HEK293 (cell line): ENCODE data around the gene TNFRSF11A.

Source experiments
- CTCF ChIA-PET: fragments of 350-600 bp; formaldehyde crosslinking; extraction: SDS; loops from one replicate; lab custom pipeline; 2021; ENCODE audit warnings: antibody characterized with exemption; lab: Yijun Ruan, JAX
- POLR2A ChIA-PET: fragments of 300-600 bp; formaldehyde crosslinking; extraction: SDS; loops from one replicate; lab custom pipeline; 2020; ENCODE audit warnings: antibody characterized with exemption, inconsistent platforms; lab: Yijun Ruan, JAX
- H3K27ac ChIP-seq: fragments of 200-500 bp; sonication (Bioruptor generic); 2 replicates; pipeline ENCODE4 v1.5.1; 2014; ENCODE audit warnings: low read depth, low read length, control low read depth, inconsistent platforms; ENCODE audit errors: extremely low read depth
- H3K36me3 ChIP-seq, 2 experiments: fragments of 200-500 bp in 1 of 2; sonication (Bioruptor generic) in 1 of 2; 1 replicate in 1 of 2; 2 replicates in 1 of 2; pipeline ENCODE4 v1.5.1; 2014 to 2017; ENCODE audit warnings: inconsistent platforms in 2 of 2, low read length in 2 of 2; ENCODE audit not compliant: control insufficient read depth in 2 of 2, insufficient read depth in 1 of 2
- H3K4me1 ChIP-seq: fragments of 200-500 bp; sonication (Bioruptor generic); 2 replicates; pipeline ENCODE4 v1.5.1; 2014; ENCODE audit warnings: mild to moderate bottlenecking, low read length, inconsistent platforms; ENCODE audit not compliant: control insufficient read depth, insufficient read depth
- H3K4me3 ChIP-seq: 2 replicates; pipeline ENCODE4 v1.5.1; 2011; ENCODE audit warnings: low read depth, mild to moderate bottlenecking, control low read depth, low read length, moderate library complexity
- H3K9me3 ChIP-seq: fragments of 200-500 bp; sonication (Bioruptor generic); 2 replicates; pipeline ENCODE4 v1.5.1; 2014; ENCODE audit warnings: low read depth, low read length, inconsistent platforms; ENCODE audit not compliant: control insufficient read depth, insufficient read depth
- AEBP2 ChIP-seq: fragments of 450-650 bp; formaldehyde crosslinking; IDR thresholded peaks from 2 replicates; pipeline ENCODE4 v1.5.1; 2016; ENCODE audit warnings: missing biosample characterization, missing genetic modification characterization, borderline replicate concordance
- GLI4 ChIP-seq: fragments of 450-650 bp; formaldehyde crosslinking; IDR thresholded peaks from 2 replicates; pipeline ENCODE4 v1.5.1; 2016; ENCODE audit warnings: missing biosample characterization, missing genetic modification characterization
- GLIS2 ChIP-seq: fragments of 450-650 bp; formaldehyde crosslinking; IDR thresholded peaks from 2 replicates; pipeline ENCODE4 v1.5.1; 2016; ENCODE audit warnings: missing biosample characterization, missing genetic modification characterization
- HOXA7 ChIP-seq: sonication (generic); formaldehyde crosslinking; IDR thresholded peaks from 2 replicates; pipeline ENCODE4 v1.8.1; 2022; ENCODE audit warnings: missing genetic modification reagents, borderline replicate concordance
- KLF16 ChIP-seq: fragments of 450-650 bp; formaldehyde crosslinking; IDR thresholded peaks from 2 replicates; pipeline ENCODE4 v1.5.1; 2017; ENCODE audit warnings: missing biosample characterization, missing genetic modification characterization
- PBX3 ChIP-seq: sonication (generic); formaldehyde crosslinking; IDR thresholded peaks from 2 replicates; pipeline ENCODE4 v1.8.1; 2022; ENCODE audit warnings: mild to moderate bottlenecking, moderate library complexity, missing genetic modification reagents
- PRDM1 ChIP-seq: fragments of 450-650 bp; formaldehyde crosslinking; IDR thresholded peaks from 2 replicates; pipeline ENCODE4; 2016; ENCODE audit warnings: missing biosample characterization, missing genetic modification characterization
- ZIC2 ChIP-seq: fragments of 450-650 bp; formaldehyde crosslinking; IDR thresholded peaks from 2 replicates; pipeline ENCODE4 v1.5.1; 2016; ENCODE audit warnings: missing biosample characterization, missing genetic modification characterization
- ZNF10 ChIP-seq: fragments of 450-650 bp; formaldehyde crosslinking; IDR thresholded peaks from 2 replicates; pipeline ENCODE4 v1.5.1; 2017; ENCODE audit warnings: missing biosample characterization, missing genetic modification characterization
- ZNF155 ChIP-seq: fragments of 450-650 bp; formaldehyde crosslinking; IDR thresholded peaks from 2 replicates; pipeline ENCODE4 v1.5.1; 2016; ENCODE audit warnings: missing biosample characterization, missing genetic modification characterization
- ZNF174 ChIP-seq: fragments of 450-650 bp; formaldehyde crosslinking; IDR thresholded peaks from 2 replicates; pipeline ENCODE4 v1.5.0; 2017; ENCODE audit warnings: missing biosample characterization, mild to moderate bottlenecking, missing genetic modification characterization
- ZNF202 ChIP-seq: fragments of 450-650 bp; formaldehyde crosslinking; IDR thresholded peaks from 2 replicates; pipeline ENCODE4 v1.5.1; 2016; ENCODE audit warnings: missing biosample characterization, missing genetic modification characterization, borderline replicate concordance
- ZNF23 ChIP-seq: fragments of 450-650 bp; formaldehyde crosslinking; IDR thresholded peaks from 2 replicates; pipeline ENCODE4 v1.5.1; 2016; ENCODE audit warnings: missing biosample characterization, missing genetic modification characterization, borderline replicate concordance
- ZNF239 ChIP-seq: fragments of 450-650 bp; formaldehyde crosslinking; IDR thresholded peaks from 2 replicates; pipeline ENCODE4 v1.5.1; 2016; ENCODE audit warnings: missing biosample characterization, missing genetic modification characterization
- ZNF248 ChIP-seq: fragments of 450-650 bp; formaldehyde crosslinking; IDR thresholded peaks from 2 replicates; pipeline ENCODE4 v1.5.1; 2017; ENCODE audit warnings: missing biosample characterization, missing genetic modification characterization
- ZNF280D ChIP-seq: fragments of 450-650 bp; formaldehyde crosslinking; IDR thresholded peaks from 2 replicates; pipeline ENCODE4 v1.5.1; 2016; ENCODE audit warnings: missing biosample characterization, missing genetic modification characterization
- ZNF311 ChIP-seq: fragments of 450-650 bp; formaldehyde crosslinking; IDR thresholded peaks from 2 replicates; pipeline ENCODE4 v1.5.1; 2017; ENCODE audit warnings: missing biosample characterization, missing genetic modification characterization, borderline replicate concordance
- ZNF324 ChIP-seq: fragments of 450-650 bp; formaldehyde crosslinking; IDR thresholded peaks from 2 replicates; pipeline ENCODE4 v1.5.1; 2016; ENCODE audit warnings: missing biosample characterization, missing genetic modification characterization
- ZNF354C ChIP-seq: fragments of 450-650 bp; formaldehyde crosslinking; IDR thresholded peaks from 2 replicates; pipeline ENCODE4 v1.5.1; 2016; ENCODE audit warnings: missing biosample characterization, missing genetic modification characterization, low read depth, borderline replicate concordance
- ZNF404 ChIP-seq: fragments of 450-650 bp; formaldehyde crosslinking; IDR thresholded peaks from 2 replicates; pipeline ENCODE4 v1.5.1; 2017; ENCODE audit warnings: missing biosample characterization, missing genetic modification characterization
- ZNF473 ChIP-seq: fragments of 450-650 bp; formaldehyde crosslinking; IDR thresholded peaks from 2 replicates; pipeline ENCODE4 v1.5.1; 2017; ENCODE audit warnings: missing biosample characterization, missing genetic modification characterization
- ZNF510 ChIP-seq: fragments of 450-650 bp; formaldehyde crosslinking; IDR thresholded peaks from 2 replicates; pipeline ENCODE4 v1.5.1; 2018; ENCODE audit warnings: mild to moderate bottlenecking, missing genetic modification characterization, missing biosample characterization; ENCODE audit not compliant: insufficient replicate concordance
- ZNF558 ChIP-seq: fragments of 450-650 bp; formaldehyde crosslinking; IDR thresholded peaks from 2 replicates; pipeline ENCODE4 v1.5.1; 2016; ENCODE audit warnings: missing biosample characterization, missing genetic modification characterization
- ZNF571 ChIP-seq: fragments of 450-650 bp; formaldehyde crosslinking; IDR thresholded peaks from 2 replicates; pipeline ENCODE4 v1.5.0; 2017; ENCODE audit warnings: missing biosample characterization, missing genetic modification characterization
- ZNF654 ChIP-seq: fragments of 450-650 bp; formaldehyde crosslinking; IDR thresholded peaks from 2 replicates; pipeline ENCODE4 v1.5.1; 2016; ENCODE audit warnings: low read depth, missing biosample characterization, missing genetic modification characterization
- ZNF677 ChIP-seq: fragments of 450-650 bp; IDR thresholded peaks from 2 replicates; pipeline ENCODE4 v1.5.0; 2018; ENCODE audit warnings: missing biosample characterization, mild to moderate bottlenecking, missing genetic modification characterization, moderate library complexity
- ZNF704 ChIP-seq: fragments of 450-650 bp; formaldehyde crosslinking; IDR thresholded peaks from 2 replicates; pipeline ENCODE4 v1.5.1; 2016; ENCODE audit warnings: missing biosample characterization, missing genetic modification characterization
- ZNF768 ChIP-seq: fragments of 450-650 bp; formaldehyde crosslinking; IDR thresholded peaks from 2 replicates; pipeline ENCODE4 v1.5.1; 2018; ENCODE audit warnings: missing biosample characterization, mild to moderate bottlenecking, missing genetic modification characterization
- ZSCAN5A ChIP-seq: fragments of 450-650 bp; formaldehyde crosslinking; IDR thresholded peaks from 2 replicates; pipeline ENCODE4 v1.5.1; 2016; ENCODE audit warnings: missing biosample characterization, missing genetic modification characterization

TNFRSF11A gene

GRCh38 chr18:62361288-62361687 lies 36.2 kb downstream of the TNFRSF11A start:
- Histone ChIP-seq H3K36me3 (peaks cover 11 to 21% of the 10 kb centered on the region in 2 experiments), H3K9me3 (no peaks in the 10 kb centered on the region), H3K4me1 (no peaks in the 10 kb centered on the region), H3K4me3 (no peak overlapping the region), H3K27ac (no peak overlapping the region)
- CTCF ChIA-PET = no interaction called here
- TF ChIP-seq HOXA7 (no peak), ZNF324 (tag by site-specific recombination) (no peak), PRDM1 (no peak), ZSCAN5A (tag by site-specific recombination) (no peak), ZNF510 (tag by site-specific recombination) (no peak), ZNF280D (no peak), GLI4 (no peak), ZNF571 (tag by site-specific recombination) (no peak), ZNF23 (no peak), ZNF768 (tag by site-specific recombination) (no peak), PBX3 (CRISPR knock-in tag) (no peak), ZNF311 (tag by site-specific recombination) (no peak), ZNF10 (tag by site-specific recombination) (no peak), GLIS2 (tag by site-specific recombination) (no peak), KLF16 (no peak), ZNF404 (tag by site-specific recombination) (no peak), ZNF558 (tag by site-specific recombination) (no peak), ZNF155 (tag by site-specific recombination) (no peak), ZIC2 (no peak)
- POLR2A ChIA-PET = no interaction called here

- no peak overlapping the region for H3K27ac ChIP-seq
- ChIA-PET POLR2A (no interaction called here), CTCF (interaction anchor here (0.6 to 1.3 kb wide), 3 partner anchors 25 to 61 kb away, joined by 3 to 6 read pairs (median 3); partner anchors contain the start of gene TNFRSF11A)
- TF ChIP-seq ZNF473 (tag by site-specific recombination) (no peak), ZNF654 (tag by site-specific recombination) (no peak), AEBP2 (tag by site-specific recombination) (no peak), ZNF704 (tag by site-specific recombination) (no peak), ZNF248 (tag by site-specific recombination) (no peak), ZNF311 (tag by site-specific recombination) (no peak), ZNF677 (tag by site-specific recombination) (no peak), ZNF174 (no peak), ZNF354C (tag by site-specific recombination) (no peak), ZNF324 (tag by site-specific recombination) (no peak), ZNF239 (tag by site-specific recombination) (no peak), ZNF202 (tag by site-specific recombination) (no peak)
Observed at GRCh38 chr18:62364558-62364957, 39.4 kb downstream of the TNFRSF11A start.

More at GRCh38 chr18:62364558-62364957, 39.4 kb downstream of the TNFRSF11A start:
- Histone ChIP-seq H3K36me3 (peaks cover 11 to 36% of the 10 kb centered on the region in 2 experiments), H3K9me3 (no peaks in the 10 kb centered on the region), H3K4me1 (no peaks in the 10 kb centered on the region), H3K4me3 (no peak overlapping the region)
